Keratinocyte (primary cell): ENCODE results near the gene ESRRG. TPM values are rescaled to one million over a fixed set of nuclear protein-coding genes. Genes with fewer than 3 reads are reported as not detected.

Experiments used
- DNase-seq: peaks from one replicate; pipeline ENCODE4 v3.0.0-alpha.2; 2011; ENCODE audit warnings: low read depth, missing footprints, low spot score
- FAIRE-seq: peaks from 2 replicates; lab custom pipeline; 2011; peaks lifted over from hg19 to GRCh38; lab: Jason Lieb, UNC
- H2AFZ ChIP-seq: 2 replicates; pipeline ENCODE4 v1.6.0; 2012; ENCODE audit warnings: low read length, control low read depth, inconsistent platforms; ENCODE audit not compliant: control insufficient read depth
- H3K27ac ChIP-seq: 2 replicates; pipeline ENCODE4 v1.5.1; 2011; ENCODE audit warnings: low read length; ENCODE audit not compliant: control insufficient read depth, insufficient read depth
- H3K27me3 ChIP-seq: 3 replicates; pipeline ENCODE4 v1.6.0; 2011; ENCODE audit warnings: low read length; ENCODE audit not compliant: control insufficient read depth, insufficient read depth; ENCODE audit errors: extremely low read depth
- H3K36me3 ChIP-seq, 2 experiments: 2 replicates in 1 of 2; 3 replicates in 1 of 2; pipeline ENCODE4 v1.5.1; 2011; ENCODE audit warnings: low read length in 2 of 2, mild to moderate bottlenecking in 1 of 2; ENCODE audit not compliant: control insufficient read depth in 2 of 2, insufficient read depth in 2 of 2; ENCODE audit errors: extremely low read depth in 1 of 2
- H3K4me1 ChIP-seq: 3 replicates; pipeline ENCODE4 v1.5.1; 2011; ENCODE audit warnings: low read length; ENCODE audit not compliant: control insufficient read depth, insufficient read depth; ENCODE audit errors: extremely low read depth
- H3K4me2 ChIP-seq: 3 replicates; pipeline ENCODE4 v1.6.0; 2011; ENCODE audit warnings: low read depth, low read length; ENCODE audit not compliant: control insufficient read depth, insufficient read depth; ENCODE audit errors: extremely low read depth
- H3K4me3 ChIP-seq, 3 experiments: fragments of 200-600 bp in 1 of 3; sonication (generic) in 1 of 3; 2 replicates in 2 of 3; 3 replicates in 1 of 3; pipeline ENCODE4 v1.5.1; 2011 to 2016; ENCODE audit warnings: low read length in 3 of 3, mild to moderate bottlenecking in 3 of 3, control low read depth in 2 of 3, inconsistent platforms in 1 of 3, low read depth in 1 of 3, mixed read lengths in 1 of 3, mixed run types in 1 of 3, moderate library complexity in 1 of 3; ENCODE audit not compliant: control insufficient read depth in 2 of 3, insufficient read depth in 2 of 3; ENCODE audit errors: extremely low read depth in 1 of 3
- H3K79me2 ChIP-seq: 2 replicates; pipeline ENCODE4 v1.6.0; 2012; ENCODE audit warnings: low read length; ENCODE audit not compliant: control insufficient read depth, insufficient read depth
- H3K9ac ChIP-seq: 3 replicates; pipeline ENCODE4 v1.6.0; 2011; ENCODE audit warnings: low read length; ENCODE audit not compliant: control insufficient read depth, insufficient read depth; ENCODE audit errors: extremely low read depth
- H3K9me1 ChIP-seq: 3 replicates; pipeline ENCODE4 v1.6.0; 2011; ENCODE audit warnings: low read length; ENCODE audit not compliant: control insufficient read depth, insufficient read depth; ENCODE audit errors: extremely low read depth
- H3K9me3 ChIP-seq: 2 replicates; pipeline ENCODE4 v1.5.1; 2012; ENCODE audit warnings: low read depth, low read length; ENCODE audit not compliant: control insufficient read depth
- H4K20me1 ChIP-seq: 3 replicates; pipeline ENCODE4 v1.6.0; 2011; ENCODE audit warnings: low read length; ENCODE audit not compliant: control insufficient read depth, insufficient read depth; ENCODE audit errors: extremely low read depth
- EZH2 ChIP-seq: IDR thresholded peaks from one replicate; pipeline ENCODE4 v1.6.1; 2012; ENCODE audit warnings: inconsistent platforms, mild to moderate bottlenecking, low read length, moderate library complexity
- dilution Hi-C: fragments of 300-500 bp; cut with MboI; formaldehyde crosslinking; loops from one replicate; pipeline ENCODE4 v1.7.0; 2020; ENCODE audit warnings: low sequenced_read_pairs; ENCODE audit not compliant: extremely low pct_ligation_motif_present
- polyA plus RNA-seq, 5 experiments: library from polyadenylated mRNA; depleted of rRNA in 3 of 5; stranded (reverse) in 3 of 5; stranded (forward) in 1 of 5; unstranded in 1 of 5; fragments of >200 nt; gene quantifications; 1 replicate in 1 of 5; 2 replicates in 3 of 5; 3 replicates in 1 of 5; pipeline versions ENCODE4 v1.2.1 to v1.2.3, GENCODE V29; 2011 to 2012; ENCODE audit warnings: missing spikeins in 2 of 5, low read depth in 1 of 5, low replicate concordance in 1 of 5
- TF ChIP-seq, protein P1 (sequence below), 3 experiments: IDR thresholded peaks in 1 of 3; conservative IDR thresholded peaks in 1 of 3; optimal IDR thresholded peaks in 1 of 3; 2 replicates in 2 of 3; 3 replicates in 1 of 3; pipeline versions ENCODE3 to v1.5.1; 2011; ENCODE audit warnings: low read length in 3 of 3, mild to moderate bottlenecking in 3 of 3, moderate library complexity in 2 of 3, control low read depth in 1 of 3, inconsistent platforms in 1 of 3; ENCODE audit not compliant: insufficient read depth in 2 of 3; ENCODE audit errors: extremely low read depth in 1 of 3

The ESRRG gene
- polyA plus RNA-seq, 1 donor (not counting 4 experiments of a cell fraction or from before 2014, with no cell fraction given), result 0.08 TPM

DNA sequence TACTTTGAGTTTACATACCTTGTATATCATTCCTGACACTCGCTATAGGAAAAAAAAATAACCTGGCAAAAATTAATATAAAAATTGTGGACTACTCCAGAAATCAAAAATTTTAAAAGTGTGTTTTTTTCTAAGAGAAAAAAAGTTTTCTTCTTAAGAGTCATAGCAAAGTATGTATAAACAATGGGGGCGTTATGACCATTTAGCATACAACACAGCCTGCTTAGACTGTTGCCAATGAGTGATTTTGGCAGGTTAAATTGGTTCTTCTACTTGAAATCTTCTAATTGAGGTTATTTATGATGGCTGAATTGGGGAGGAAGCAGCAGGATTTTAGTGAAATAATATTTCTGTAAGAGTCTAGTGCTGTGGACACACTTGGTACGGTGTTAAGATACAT lies 169.5 kb downstream of the ESRRG start:
- dilution Hi-C loops, result no loop called here
- H4K20me1 ChIP-seq, result no peaks in the 10 kb centered on the region
- FAIRE-seq (no peak), DNase-seq (no peak)
- H3K36me3 ChIP-seq, result no peaks in the 10 kb centered on the region
- no peaks in the 10 kb centered on the region for H3K9me1 ChIP-seq
- H3K9ac ChIP-seq, result no peak overlapping the region
- H3K79me2 ChIP-seq, result no peaks in the 10 kb centered on the region
- H3K4me3 ChIP-seq, result no peak overlapping the region
- H3K27ac ChIP-seq, result no peak overlapping the region
- TF ChIP-seq EZH2, result no peak
- TF ChIP-seq, protein P1, sequence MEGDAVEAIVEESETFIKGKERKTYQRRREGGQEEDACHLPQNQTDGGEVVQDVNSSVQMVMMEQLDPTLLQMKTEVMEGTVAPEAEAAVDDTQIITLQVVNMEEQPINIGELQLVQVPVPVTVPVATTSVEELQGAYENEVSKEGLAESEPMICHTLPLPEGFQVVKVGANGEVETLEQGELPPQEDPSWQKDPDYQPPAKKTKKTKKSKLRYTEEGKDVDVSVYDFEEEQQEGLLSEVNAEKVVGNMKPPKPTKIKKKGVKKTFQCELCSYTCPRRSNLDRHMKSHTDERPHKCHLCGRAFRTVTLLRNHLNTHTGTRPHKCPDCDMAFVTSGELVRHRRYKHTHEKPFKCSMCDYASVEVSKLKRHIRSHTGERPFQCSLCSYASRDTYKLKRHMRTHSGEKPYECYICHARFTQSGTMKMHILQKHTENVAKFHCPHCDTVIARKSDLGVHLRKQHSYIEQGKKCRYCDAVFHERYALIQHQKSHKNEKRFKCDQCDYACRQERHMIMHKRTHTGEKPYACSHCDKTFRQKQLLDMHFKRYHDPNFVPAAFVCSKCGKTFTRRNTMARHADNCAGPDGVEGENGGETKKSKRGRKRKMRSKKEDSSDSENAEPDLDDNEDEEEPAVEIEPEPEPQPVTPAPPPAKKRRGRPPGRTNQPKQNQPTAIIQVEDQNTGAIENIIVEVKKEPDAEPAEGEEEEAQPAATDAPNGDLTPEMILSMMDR (optimal IDR thresholded peaks at IDR 0.05 in 1 of 3, IDR thresholded peaks at IDR 0.05 in 1 of 3, conservative IDR thresholded peaks at IDR 0.05 in 1 of 3; ENCODE audit: extremely low read depth in 1 of 3, insufficient read depth in 2 of 3, low read length in 3 of 3), result no peak
- no peaks in the 10 kb centered on the region for H3K9me3 ChIP-seq
- no peaks in the 10 kb centered on the region for H3K4me1 ChIP-seq
- H3K27me3 ChIP-seq, result no peaks in the 10 kb centered on the region
- H3K4me2 ChIP-seq, result no peak overlapping the region
- H2AFZ ChIP-seq, result no peak overlapping the region

DNA sequence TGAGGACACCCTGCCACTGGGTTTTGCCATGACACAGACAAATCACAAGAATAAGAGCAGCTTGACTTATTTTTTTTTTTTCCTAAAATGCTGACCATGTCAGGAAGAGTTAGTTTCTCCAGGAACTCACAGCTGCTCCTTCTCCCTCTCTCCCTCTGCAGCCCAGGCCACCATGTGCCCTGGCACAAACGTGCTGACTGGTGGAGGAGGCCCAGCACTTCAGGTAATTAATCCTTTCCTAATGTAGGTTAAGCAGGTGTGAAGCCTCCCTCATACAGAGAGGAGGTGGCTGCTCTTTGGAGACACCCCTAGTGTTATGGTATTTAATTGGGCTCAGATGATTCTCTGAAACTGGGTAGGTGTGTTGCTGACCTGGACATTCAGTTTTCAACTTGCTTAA lies 170.2 kb downstream of the ESRRG start:
- no peak for DNase-seq
- no peaks in the 10 kb centered on the region for H4K20me1 ChIP-seq
- no peak overlapping the region for H3K4me2 ChIP-seq
- TF ChIP-seq, protein P1 (optimal IDR thresholded peaks at IDR 0.05 in 1 of 3, IDR thresholded peaks at IDR 0.05 in 1 of 3, conservative IDR thresholded peaks at IDR 0.05 in 1 of 3; ENCODE audit: extremely low read depth in 1 of 3, insufficient read depth in 2 of 3, low read length in 3 of 3), result no peak
- no peak for TF ChIP-seq EZH2
- H3K9me1 ChIP-seq, result no peaks in the 10 kb centered on the region
- no peaks in the 10 kb centered on the region for H3K36me3 ChIP-seq
- no peaks in the 10 kb centered on the region for H3K79me2 ChIP-seq
- no peaks in the 10 kb centered on the region for H3K4me1 ChIP-seq
- no peaks in the 10 kb centered on the region for H3K9me3 ChIP-seq
- no peak overlapping the region for H3K9ac ChIP-seq
- H3K27me3 ChIP-seq, result no peaks in the 10 kb centered on the region
- dilution Hi-C loops, result no loop called here
- H2AFZ ChIP-seq, result no peak overlapping the region
- no peak overlapping the region for H3K4me3 ChIP-seq
- no peak overlapping the region for H3K27ac ChIP-seq
- no peak for FAIRE-seq
